ENCODE data around the gene CBFA2T3. TPM values are rescaled to one million over a fixed set of nuclear protein-coding genes. Genes with fewer than 3 reads are reported as not detected.

Gene CBFA2T3
- total and polyA plus RNA-seq, 2 of the 13 experiments (the other 11 are each of a cell fraction or from before 2014, with no cell fraction given), result 0.05 TPM; not detected in 1

DNA sequence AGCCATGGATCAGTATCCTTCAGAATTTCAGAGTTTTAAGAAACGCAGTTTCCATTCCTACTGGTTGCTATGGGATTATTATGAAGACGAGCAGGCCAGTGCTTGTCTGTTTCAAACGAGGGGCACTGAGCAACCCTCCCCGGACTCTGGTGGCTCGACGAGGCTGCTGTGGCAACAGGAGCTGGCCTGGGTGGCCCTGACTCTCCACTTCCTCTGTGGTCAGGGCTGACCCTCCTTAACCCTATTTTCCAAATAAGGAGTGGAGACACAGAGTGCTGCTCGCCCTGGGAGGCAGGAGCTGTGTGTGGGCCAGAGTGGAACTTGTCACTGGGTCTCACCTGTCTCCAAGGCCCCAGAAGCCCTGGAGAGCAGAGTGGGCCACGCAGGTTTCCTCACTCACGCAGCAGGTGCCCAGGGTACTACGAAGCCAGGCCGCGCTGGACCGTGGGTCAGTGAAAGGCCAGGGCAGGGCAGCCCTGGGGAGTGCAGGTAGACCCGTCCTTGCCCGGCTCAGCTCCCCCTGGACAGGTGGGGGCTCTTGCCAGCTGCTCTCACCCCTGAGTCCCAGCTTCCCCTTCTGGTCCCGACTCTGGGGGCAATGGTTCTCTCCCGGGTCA is 123.6 kb downstream of the CBFA2T3 start:
- ATAC-seq, result no peak
- CTCF ChIA-PET (ENCODE audit: low intra/inter-chr PET ratio, low total read pairs), result no interaction called here
- Histone ChIP-seq H3K36me3 (replicated peaks in 1 of 2; ENCODE audit: control insufficient read depth in 1 of 2, insufficient read depth in 2 of 2, low read length in 2 of 2) (peaks cover under 1 to 5% of the 10 kb centered on the region in 2 experiments; a peak in 4 of 5 replicates), H3K4me2 (ENCODE audit: low read depth, low read length) (no peak overlapping the region), H2AFZ (ENCODE audit: low read length) (no peak overlapping the region), H3K4me1 (ENCODE audit: insufficient read depth, low read length) (peaks cover 13% of the 10 kb centered on the region), H3K9ac (ENCODE audit: insufficient read depth, low read depth, low read length) (no peak overlapping the region), H3K27me3 (ENCODE audit: control insufficient read depth in 1 of 2, insufficient read depth in 2 of 2, low read length in 2 of 2) (no peaks in the 10 kb centered on the region; a peak in 1 of 5 replicates), H3K79me2 (ENCODE audit: insufficient read depth, low read length) (peaks cover 12% of the 10 kb centered on the region), H3K4me3 (replicated peaks in 1 of 3; ENCODE audit: insufficient read depth in 1 of 3, low read depth in 2 of 3, low read length in 3 of 3) (no peak overlapping the region), H4K20me1 (ENCODE audit: insufficient read depth, low read length) (peaks cover 3% of the 10 kb centered on the region; the same call in 1 of the 2 replicates), H3K27ac (ENCODE audit: extremely low read length, insufficient read depth, low read length) (no peak overlapping the region), H3K9me3 (ENCODE audit: low read length) (no peaks in the 10 kb centered on the region)
- 76% methylated on average over 11 of the region's 17 CpGs for WGBS (ENCODE audit: low lambda C conversion rate)
- BruUV-seq (replicated peaks), result no TSS peak
- POLR2A ChIA-PET, result no interaction called here
- no peak for DNase-seq (ENCODE audit: low spot score)
- no peak for FAIRE-seq
- in situ Hi-C loops (cut with HindIII; ENCODE audit: extremely low pct_ligation_motif_present, low pct_unique_long_range_greater_than_20kb) (no loop called here), intact Hi-C loops (cut with micrococcal nuclease; ENCODE audit: unreplicated experiment) (no loop called here)
- TF ChIP-seq, protein P1, sequence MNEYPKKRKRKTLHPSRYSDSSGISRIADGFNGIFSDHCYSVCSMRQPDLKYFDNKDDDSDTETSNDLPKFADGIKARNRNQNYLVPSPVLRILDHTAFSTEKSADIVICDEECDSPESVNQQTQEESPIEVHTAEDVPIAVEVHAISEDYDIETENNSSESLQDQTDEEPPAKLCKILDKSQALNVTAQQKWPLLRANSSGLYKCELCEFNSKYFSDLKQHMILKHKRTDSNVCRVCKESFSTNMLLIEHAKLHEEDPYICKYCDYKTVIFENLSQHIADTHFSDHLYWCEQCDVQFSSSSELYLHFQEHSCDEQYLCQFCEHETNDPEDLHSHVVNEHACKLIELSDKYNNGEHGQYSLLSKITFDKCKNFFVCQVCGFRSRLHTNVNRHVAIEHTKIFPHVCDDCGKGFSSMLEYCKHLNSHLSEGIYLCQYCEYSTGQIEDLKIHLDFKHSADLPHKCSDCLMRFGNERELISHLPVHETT (CRISPR knock-in tag; conservative IDR thresholded peaks at IDR 0.05), result no peak
- no peak for TF ChIP-seq ZNF30 (CRISPR knock-in tag; IDR thresholded peaks at IDR 0.05)
- no peak for TF ChIP-seq KDM4B (CRISPR knock-in tag; IDR thresholded peaks at IDR 0.05)
- TF ChIP-seq MYNN (CRISPR knock-in tag; IDR thresholded peaks at IDR 0.05; ENCODE audit: low read depth), result no peak
- TF ChIP-seq, protein P2, sequence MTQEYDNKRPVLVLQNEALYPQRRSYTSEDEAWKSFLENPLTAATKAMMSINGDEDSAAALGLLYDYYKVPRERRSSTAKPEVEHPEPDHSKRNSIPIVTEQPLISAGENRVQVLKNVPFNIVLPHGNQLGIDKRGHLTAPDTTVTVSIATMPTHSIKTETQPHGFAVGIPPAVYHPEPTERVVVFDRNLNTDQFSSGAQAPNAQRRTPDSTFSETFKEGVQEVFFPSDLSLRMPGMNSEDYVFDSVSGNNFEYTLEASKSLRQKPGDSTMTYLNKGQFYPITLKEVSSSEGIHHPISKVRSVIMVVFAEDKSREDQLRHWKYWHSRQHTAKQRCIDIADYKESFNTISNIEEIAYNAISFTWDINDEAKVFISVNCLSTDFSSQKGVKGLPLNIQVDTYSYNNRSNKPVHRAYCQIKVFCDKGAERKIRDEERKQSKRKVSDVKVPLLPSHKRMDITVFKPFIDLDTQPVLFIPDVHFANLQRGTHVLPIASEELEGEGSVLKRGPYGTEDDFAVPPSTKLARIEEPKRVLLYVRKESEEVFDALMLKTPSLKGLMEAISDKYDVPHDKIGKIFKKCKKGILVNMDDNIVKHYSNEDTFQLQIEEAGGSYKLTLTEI (CRISPR knock-in tag; conservative IDR thresholded peaks at IDR 0.05), result no peak
- no peak for TF ChIP-seq GZF1 (CRISPR knock-in tag; IDR thresholded peaks at IDR 0.05)
- no peak for TF ChIP-seq KLF12 (CRISPR knock-in tag; IDR thresholded peaks at IDR 0.05; ENCODE audit: borderline replicate concordance)
- TF ChIP-seq, protein P3, sequence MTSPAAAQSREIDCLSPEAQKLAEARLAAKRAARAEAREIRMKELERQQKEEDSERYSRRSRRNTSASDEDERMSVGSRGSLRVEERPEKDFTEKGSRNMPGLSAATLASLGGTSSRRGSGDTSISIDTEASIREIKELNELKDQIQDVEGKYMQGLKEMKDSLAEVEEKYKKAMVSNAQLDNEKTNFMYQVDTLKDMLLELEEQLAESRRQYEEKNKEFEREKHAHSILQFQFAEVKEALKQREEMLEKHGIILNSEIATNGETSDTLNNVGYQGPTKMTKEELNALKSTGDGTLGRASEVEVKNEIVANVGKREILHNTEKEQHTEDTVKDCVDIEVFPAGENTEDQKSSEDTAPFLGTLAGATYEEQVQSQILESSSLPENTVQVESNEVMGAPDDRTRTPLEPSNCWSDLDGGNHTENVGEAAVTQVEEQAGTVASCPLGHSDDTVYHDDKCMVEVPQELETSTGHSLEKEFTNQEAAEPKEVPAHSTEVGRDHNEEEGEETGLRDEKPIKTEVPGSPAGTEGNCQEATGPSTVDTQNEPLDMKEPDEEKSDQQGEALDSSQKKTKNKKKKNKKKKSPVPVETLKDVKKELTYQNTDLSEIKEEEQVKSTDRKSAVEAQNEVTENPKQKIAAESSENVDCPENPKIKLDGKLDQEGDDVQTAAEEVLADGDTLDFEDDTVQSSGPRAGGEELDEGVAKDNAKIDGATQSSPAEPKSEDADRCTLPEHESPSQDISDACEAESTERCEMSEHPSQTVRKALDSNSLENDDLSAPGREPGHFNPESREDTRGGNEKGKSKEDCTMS (CRISPR knock-in tag; conservative IDR thresholded peaks at IDR 0.05), result no peak
- TF ChIP-seq, protein P4, sequence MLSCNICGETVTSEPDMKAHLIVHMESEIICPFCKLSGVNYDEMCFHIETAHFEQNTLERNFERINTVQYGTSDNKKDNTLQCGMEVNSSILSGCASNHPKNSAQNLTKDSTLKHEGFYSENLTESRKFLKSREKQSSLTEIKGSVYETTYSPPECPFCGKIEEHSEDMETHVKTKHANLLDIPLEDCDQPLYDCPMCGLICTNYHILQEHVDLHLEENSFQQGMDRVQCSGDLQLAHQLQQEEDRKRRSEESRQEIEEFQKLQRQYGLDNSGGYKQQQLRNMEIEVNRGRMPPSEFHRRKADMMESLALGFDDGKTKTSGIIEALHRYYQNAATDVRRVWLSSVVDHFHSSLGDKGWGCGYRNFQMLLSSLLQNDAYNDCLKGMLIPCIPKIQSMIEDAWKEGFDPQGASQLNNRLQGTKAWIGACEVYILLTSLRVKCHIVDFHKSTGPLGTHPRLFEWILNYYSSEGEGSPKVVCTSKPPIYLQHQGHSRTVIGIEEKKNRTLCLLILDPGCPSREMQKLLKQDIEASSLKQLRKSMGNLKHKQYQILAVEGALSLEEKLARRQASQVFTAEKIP (CRISPR knock-in tag; IDR thresholded peaks at IDR 0.05; ENCODE audit: borderline replicate concordance), result no peak
- TF ChIP-seq, protein P5, sequence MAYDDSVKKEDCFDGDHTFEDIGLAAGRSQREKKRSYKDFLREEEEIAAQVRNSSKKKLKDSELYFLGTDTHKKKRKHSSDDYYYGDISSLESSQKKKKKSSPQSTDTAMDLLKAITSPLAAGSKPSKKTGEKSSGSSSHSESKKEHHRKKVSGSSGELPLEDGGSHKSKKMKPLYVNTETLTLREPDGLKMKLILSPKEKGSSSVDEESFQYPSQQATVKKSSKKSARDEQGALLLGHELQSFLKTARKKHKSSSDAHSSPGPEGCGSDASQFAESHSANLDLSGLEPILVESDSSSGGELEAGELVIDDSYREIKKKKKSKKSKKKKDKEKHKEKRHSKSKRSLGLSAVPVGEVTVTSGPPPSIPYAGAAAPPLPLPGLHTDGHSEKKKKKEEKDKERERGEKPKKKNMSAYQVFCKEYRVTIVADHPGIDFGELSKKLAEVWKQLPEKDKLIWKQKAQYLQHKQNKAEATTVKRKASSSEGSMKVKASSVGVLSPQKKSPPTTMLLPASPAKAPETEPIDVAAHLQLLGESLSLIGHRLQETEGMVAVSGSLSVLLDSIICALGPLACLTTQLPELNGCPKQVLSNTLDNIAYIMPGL (CRISPR knock-in tag; IDR thresholded peaks at IDR 0.05; ENCODE audit: borderline replicate concordance in 1 of 2, low read depth in 1 of 2), result no peak
- no peak for TF ChIP-seq MAFF (IDR thresholded peaks at IDR 0.05; ENCODE audit: low read depth, low read length)
- no peak for TF ChIP-seq SCMH1 (CRISPR knock-in tag; IDR thresholded peaks at IDR 0.05; ENCODE audit: borderline replicate concordance)
- TF ChIP-seq, protein P6, sequence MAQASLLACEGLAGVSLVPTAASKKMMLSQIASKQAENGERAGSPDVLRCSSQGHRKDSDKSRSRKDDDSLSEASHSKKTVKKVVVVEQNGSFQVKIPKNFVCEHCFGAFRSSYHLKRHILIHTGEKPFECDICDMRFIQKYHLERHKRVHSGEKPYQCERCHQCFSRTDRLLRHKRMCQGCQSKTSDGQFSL (CRISPR knock-in tag; IDR thresholded peaks at IDR 0.05), result no peak
- no peak for TF ChIP-seq ZFAT (CRISPR knock-in tag; conservative IDR thresholded peaks at IDR 0.05)

Measured in HepG2 (cell line).